ENCODE data around the gene WDFY3.

Gene WDFY3

DNA sequence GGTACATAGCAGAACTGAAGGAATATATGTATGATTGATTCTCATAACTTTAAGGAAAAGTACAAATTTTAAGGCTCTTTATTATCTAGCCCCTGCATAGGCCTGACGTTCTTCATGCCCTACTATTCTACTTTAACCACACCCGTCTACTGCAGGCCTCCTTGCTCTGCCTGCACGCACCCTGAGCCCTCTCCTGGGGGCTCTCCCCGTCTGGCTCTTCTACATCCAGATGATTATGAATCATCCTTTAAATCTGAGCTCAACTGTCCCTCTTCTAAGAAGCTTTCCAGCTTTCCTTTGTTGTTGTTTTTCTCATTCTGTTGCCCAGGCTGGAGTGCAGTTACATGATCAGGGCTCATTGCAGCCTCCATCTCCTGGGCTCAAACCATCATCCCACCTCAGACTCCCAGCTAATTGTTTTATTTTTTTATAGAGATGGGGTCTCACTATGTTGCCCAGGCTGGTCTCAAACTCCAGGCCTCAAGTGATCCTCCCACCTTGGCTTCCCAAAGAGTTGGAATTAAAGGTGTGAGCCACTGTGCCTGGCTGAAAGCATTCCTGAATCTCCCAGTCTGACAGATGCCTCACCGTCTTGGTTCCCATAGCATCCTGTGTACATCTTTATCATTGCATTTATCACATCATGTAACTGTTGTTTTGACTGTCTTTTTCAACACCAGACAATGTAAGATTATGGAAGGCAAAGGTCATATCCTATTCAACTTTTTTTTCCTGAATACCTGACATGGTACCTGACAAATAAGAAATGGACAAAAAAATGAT, 89.2 kb downstream of the WDFY3 start:
- peak overlapping the region; percentile 62 for H3K4me2 ChIP-seq (ENCODE audit: low read length)
- H3K9ac ChIP-seq (ENCODE audit: low read depth, low read length), result peak overlapping the region; percentile 66
- no peaks in the 10 kb centered on the region for H3K9me3 ChIP-seq (replicated peaks; ENCODE audit: low read length)
- H3K4me3 ChIP-seq (ENCODE audit: low read length), result no peak overlapping the region
- no peaks in the 10 kb centered on the region for H3K27me3 ChIP-seq (ENCODE audit: control insufficient read depth, insufficient read depth, low read length)
- peaks cover 36% of the 10 kb centered on the region for H3K4me1 ChIP-seq (ENCODE audit: control insufficient read depth, insufficient read depth, low read length)
- no peaks in the 10 kb centered on the region for H3K36me3 ChIP-seq (ENCODE audit: insufficient read depth, low read length)

DNA sequence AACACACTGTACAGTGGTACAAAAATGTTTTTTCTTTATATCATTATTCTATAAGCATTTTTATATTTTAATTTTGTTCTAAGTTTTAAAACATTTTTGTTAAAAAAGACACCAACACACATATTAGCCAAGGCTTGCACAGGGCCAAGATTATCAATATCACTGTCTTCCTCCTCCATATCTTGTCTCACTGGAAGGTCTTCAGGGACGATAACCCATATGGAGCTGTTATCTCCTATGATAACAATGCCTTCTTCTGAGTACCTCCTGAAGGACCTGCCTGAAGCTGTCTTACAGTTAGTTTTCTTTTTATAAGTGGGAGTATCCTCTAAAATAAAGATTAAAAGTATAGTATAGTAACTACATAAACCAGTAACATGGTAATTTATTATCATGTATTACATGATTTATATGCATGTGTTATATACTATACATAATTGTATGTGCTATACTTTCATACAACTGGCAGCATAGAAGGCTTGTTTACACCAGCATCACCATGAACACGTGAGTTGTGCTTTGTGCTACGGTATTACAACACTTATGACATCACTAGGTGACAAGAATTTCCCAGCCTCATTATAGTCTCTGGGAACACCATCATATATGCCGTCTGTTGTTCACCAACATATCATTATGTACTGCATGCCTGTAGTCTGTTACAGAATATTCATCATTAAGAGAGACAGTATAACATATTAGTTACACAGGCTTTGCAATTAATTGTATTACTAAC, 90.7 kb downstream of the WDFY3 start:
- Histone ChIP-seq H3K36me3 (ENCODE audit: insufficient read depth, low read length) (no peaks in the 10 kb centered on the region), H3K9ac (ENCODE audit: low read depth, low read length) (no peak overlapping the region), H3K4me1 (ENCODE audit: control insufficient read depth, insufficient read depth, low read length) (peaks cover 43% of the 10 kb centered on the region), H3K4me2 (ENCODE audit: low read length) (no peak overlapping the region), H3K4me3 (ENCODE audit: low read length) (no peak overlapping the region), H3K27me3 (ENCODE audit: control insufficient read depth, insufficient read depth, low read length) (no peaks in the 10 kb centered on the region), H3K9me3 (replicated peaks; ENCODE audit: low read length) (no peaks in the 10 kb centered on the region)

DNA sequence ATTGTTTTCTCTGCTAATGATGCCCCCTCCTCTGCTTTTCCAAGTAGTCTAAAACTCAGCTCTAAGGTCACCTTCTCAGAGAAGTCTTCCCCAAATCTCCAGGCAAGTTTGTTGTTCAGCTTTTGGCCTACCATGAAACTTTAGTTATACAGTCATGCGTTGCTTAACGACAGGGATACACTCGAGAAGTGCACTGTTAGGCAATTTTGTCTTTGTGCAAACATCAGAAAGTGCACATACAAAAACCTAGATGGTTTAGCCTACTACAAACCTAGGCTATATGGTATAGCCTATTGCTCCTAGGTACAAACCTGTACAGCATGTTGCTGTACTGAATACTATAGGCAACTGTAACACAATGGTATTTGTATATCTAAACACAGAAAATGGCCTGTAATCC, 91.9 kb downstream of the WDFY3 start:
- no peak overlapping the region for H3K4me2 ChIP-seq (ENCODE audit: low read length)
- no peak overlapping the region for H3K4me3 ChIP-seq (ENCODE audit: low read length)
- peaks cover 45% of the 10 kb centered on the region for H3K4me1 ChIP-seq (ENCODE audit: control insufficient read depth, insufficient read depth, low read length)
- no peaks in the 10 kb centered on the region for H3K27me3 ChIP-seq (ENCODE audit: control insufficient read depth, insufficient read depth, low read length)
- no peaks in the 10 kb centered on the region for H3K36me3 ChIP-seq (ENCODE audit: insufficient read depth, low read length)
- no peaks in the 10 kb centered on the region for H3K9me3 ChIP-seq (replicated peaks; ENCODE audit: low read length)
- no peak overlapping the region for H3K9ac ChIP-seq (ENCODE audit: low read depth, low read length)

DNA sequence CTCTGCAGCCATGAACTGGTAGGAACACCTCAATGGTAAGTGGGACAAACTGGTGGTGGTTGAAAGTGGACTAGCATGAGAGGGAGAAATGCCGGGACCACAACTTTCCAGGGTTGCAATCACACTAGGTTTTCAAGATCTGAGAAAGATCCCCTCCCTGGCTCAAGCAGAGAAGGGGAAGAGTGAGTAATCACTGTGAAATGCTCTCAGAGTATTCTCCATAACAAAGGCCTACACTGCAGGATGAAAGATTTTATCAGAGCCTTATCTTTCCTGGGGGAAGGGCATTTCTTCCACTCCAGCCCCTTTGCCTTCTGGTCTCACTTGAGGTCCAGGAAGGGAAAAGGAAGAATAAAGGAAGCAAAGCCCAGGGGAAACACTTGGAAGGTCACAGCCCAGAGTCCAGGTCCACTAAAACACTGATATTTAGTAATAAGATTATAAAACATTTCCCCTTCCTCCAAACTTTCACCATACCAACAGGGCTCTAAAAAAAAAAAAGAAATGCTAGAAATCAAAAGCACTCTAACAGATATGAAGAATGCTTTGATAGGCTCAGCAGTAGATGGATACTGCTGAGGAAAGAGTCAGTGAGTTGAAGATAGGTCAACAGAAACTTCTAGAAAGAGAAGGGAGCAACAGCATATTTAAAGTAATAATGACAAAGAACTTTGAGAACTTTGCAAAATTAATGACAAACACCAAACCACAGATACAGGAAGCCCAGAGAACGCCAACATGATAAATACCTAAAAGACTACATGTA, 95.9 kb downstream of the WDFY3 start:
- H3K4me3 ChIP-seq (ENCODE audit: low read length), result peak overlapping the region; percentile 29

DNA sequence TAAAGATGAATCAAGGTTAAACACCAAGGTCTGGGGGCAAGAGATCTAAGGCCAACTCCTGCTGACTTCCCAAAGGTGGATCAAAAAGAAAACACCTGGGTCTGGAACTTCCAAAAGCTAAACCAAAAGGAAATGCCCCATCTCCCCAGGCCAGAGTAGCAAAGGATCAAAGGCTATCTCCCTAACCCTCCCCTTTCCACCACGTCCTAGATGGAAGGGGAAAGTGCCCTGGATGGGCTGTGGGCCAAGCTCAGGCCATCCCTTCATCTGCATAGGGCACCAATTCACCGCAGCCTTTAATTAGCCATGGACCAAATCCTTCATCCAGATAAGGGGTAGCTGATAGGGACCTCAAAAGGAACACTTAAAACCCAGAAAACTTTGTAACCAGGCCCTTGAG, 100.2 kb downstream of the WDFY3 start:
- no peak overlapping the region for H3K4me2 ChIP-seq (ENCODE audit: low read length)
- no peaks in the 10 kb centered on the region for H3K36me3 ChIP-seq (ENCODE audit: insufficient read depth, low read length)

More for the DNA sequence above, 95.9 kb downstream of the WDFY3 start:
- Histone ChIP-seq H3K36me3 (ENCODE audit: insufficient read depth, low read length) (no peaks in the 10 kb centered on the region), H3K27me3 (ENCODE audit: control insufficient read depth, insufficient read depth, low read length) (no peaks in the 10 kb centered on the region), H3K4me1 (ENCODE audit: control insufficient read depth, insufficient read depth, low read length) (peaks cover 15% of the 10 kb centered on the region), H3K4me2 (ENCODE audit: low read length) (peak overlapping the region; percentile 41), H3K9ac (ENCODE audit: low read depth, low read length) (no peak overlapping the region), H3K9me3 (replicated peaks; ENCODE audit: low read length) (no peaks in the 10 kb centered on the region)

DNA sequence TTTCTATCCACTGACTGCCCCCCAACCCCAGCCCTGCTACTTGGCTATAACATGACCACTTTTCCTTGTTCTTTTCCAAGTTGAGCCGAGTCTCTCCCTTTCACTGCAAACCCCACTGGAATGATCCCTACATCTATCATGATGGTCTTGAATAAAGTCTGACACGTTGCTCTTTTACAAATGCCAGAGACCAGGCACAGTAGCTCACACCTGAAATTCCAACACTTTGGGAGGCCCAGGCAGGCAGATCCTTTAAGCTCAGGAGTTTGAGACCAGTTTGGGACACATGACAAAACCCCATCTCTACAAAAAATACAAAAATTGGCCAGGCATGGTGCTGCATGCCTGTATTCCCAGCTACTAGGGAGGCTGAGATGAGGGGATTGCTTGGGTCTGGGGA, 100.9 kb downstream of the WDFY3 start:
- H3K36me3 ChIP-seq (ENCODE audit: insufficient read depth, low read length), result no peaks in the 10 kb centered on the region
- no peak overlapping the region for H3K4me2 ChIP-seq (ENCODE audit: low read length)
- no peaks in the 10 kb centered on the region for H3K27me3 ChIP-seq (ENCODE audit: control insufficient read depth, insufficient read depth, low read length)
- H3K4me3 ChIP-seq (ENCODE audit: low read length), result no peak overlapping the region
- no peaks in the 10 kb centered on the region for H3K9me3 ChIP-seq (replicated peaks; ENCODE audit: low read length)
- no peak overlapping the region for H3K9ac ChIP-seq (ENCODE audit: low read depth, low read length)
- peaks cover 7% of the 10 kb centered on the region for H3K4me1 ChIP-seq (ENCODE audit: control insufficient read depth, insufficient read depth, low read length)

More for the DNA sequence above, 100.2 kb downstream of the WDFY3 start:
- Histone ChIP-seq H3K4me3 (ENCODE audit: low read length) (no peak overlapping the region), H3K9ac (ENCODE audit: low read depth, low read length) (no peak overlapping the region), H3K9me3 (replicated peaks; ENCODE audit: low read length) (no peaks in the 10 kb centered on the region), H3K27me3 (ENCODE audit: control insufficient read depth, insufficient read depth, low read length) (no peaks in the 10 kb centered on the region), H3K4me1 (ENCODE audit: control insufficient read depth, insufficient read depth, low read length) (peaks cover 14% of the 10 kb centered on the region)

DNA sequence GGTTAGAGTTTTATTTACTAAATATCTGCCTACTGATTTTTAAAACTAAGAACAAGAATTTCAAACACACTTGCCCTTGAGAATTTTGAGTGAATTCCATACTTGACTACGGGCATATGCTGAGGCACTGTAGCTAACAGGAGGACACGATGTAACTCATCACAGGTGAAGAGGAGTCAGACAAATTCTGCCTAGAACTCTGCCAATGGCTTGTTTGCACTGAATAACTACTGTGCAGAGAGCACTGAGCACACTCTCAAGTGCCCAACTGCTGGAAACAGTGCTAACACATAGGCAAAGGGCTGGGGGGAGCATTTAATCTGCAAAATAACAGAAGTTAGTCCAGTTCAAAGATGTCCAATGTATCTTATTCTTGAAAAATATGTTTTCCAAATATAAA, 104.4 kb downstream of the WDFY3 start:
- Histone ChIP-seq H3K9me3 (replicated peaks; ENCODE audit: low read length) (no peaks in the 10 kb centered on the region), H3K36me3 (ENCODE audit: insufficient read depth, low read length) (peaks cover 18% of the 10 kb centered on the region), H3K4me1 (ENCODE audit: control insufficient read depth, insufficient read depth, low read length) (no peaks in the 10 kb centered on the region), H3K9ac (ENCODE audit: low read depth, low read length) (no peak overlapping the region), H3K4me3 (ENCODE audit: low read length) (no peak overlapping the region), H3K27me3 (ENCODE audit: control insufficient read depth, insufficient read depth, low read length) (no peaks in the 10 kb centered on the region), H3K4me2 (ENCODE audit: low read length) (no peak overlapping the region)

DNA sequence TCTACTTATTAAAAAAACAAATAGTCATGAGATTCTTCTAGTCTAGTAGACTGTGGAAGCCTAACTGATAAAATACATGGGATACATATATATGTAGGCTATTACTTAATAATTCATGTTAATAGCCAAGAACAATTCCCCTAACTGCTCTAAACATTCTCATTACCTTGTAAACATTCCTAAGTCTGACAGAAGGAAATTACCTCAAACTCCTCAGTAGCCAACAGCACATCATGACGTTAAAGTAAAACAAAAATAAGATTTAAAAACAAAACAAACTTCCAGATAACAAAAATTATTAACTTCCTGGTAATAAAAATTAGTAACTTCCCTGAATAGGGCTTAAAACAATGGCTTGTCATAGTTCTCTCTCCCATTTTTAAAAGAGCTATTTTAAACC, 109.2 kb downstream of the WDFY3 start:
- Histone ChIP-seq H3K36me3 (ENCODE audit: insufficient read depth, low read length) (peaks cover 18% of the 10 kb centered on the region), H3K4me2 (ENCODE audit: low read length) (no peak overlapping the region), H3K4me3 (ENCODE audit: low read length) (no peak overlapping the region), H3K4me1 (ENCODE audit: control insufficient read depth, insufficient read depth, low read length) (peaks cover 4% of the 10 kb centered on the region), H3K27me3 (ENCODE audit: control insufficient read depth, insufficient read depth, low read length) (no peaks in the 10 kb centered on the region), H3K9me3 (replicated peaks; ENCODE audit: low read length) (no peaks in the 10 kb centered on the region), H3K9ac (ENCODE audit: low read depth, low read length) (no peak overlapping the region)

DNA sequence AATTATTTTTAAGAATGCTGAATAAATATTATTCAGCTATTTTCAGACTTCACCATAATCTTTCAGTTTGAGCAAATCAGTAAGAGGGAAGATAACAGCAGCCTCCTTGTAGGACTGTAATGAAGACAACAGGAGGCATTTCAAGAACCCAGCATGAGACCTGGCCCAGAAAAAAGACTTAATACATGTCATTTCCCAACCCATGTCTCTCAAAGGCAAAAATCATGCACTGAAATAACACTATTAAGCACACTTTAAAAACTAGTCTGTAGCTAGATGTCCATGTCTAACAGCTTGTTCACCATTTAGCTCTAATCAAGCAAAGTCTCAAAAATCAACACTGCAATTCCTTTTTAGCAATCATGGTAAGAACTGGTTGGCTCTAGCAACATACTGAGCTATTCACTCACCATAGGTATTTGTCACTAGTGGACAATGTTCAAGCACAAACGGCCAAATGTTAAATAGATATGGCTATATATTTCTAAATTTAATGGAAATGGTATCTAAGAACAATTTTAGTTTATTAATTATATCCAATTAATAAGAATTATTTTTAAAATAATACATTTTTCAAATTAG, 109.9 kb downstream of the WDFY3 start:
- Histone ChIP-seq H3K4me3 (ENCODE audit: low read length) (no peak overlapping the region), H3K9me3 (replicated peaks; ENCODE audit: low read length) (no peaks in the 10 kb centered on the region), H3K9ac (ENCODE audit: low read depth, low read length) (no peak overlapping the region), H3K4me1 (ENCODE audit: control insufficient read depth, insufficient read depth, low read length) (peaks cover 9% of the 10 kb centered on the region), H3K36me3 (ENCODE audit: insufficient read depth, low read length) (peaks cover 18% of the 10 kb centered on the region), H3K27me3 (ENCODE audit: control insufficient read depth, insufficient read depth, low read length) (no peaks in the 10 kb centered on the region), H3K4me2 (ENCODE audit: low read length) (no peak overlapping the region)

DNA sequence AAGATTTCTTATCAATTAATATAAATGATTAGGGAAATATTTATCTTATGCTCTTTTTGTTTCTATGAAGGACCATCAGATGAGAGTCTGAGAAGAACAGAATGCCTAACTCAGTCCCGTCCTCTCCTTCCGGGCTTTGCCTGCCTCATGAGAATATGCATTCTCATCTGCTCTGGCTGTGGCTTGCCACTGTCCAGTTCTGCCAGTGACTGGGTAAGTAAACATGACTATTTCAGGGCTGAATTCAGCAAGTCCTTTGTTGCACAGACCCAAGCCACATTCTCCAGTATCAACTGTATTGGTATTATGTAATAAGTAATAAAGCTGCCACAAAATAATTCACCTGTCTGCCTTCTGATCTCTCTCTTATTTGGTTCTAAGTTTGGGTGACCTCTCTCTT, 110.7 kb downstream of the WDFY3 start:
- H3K27me3 ChIP-seq (ENCODE audit: control insufficient read depth, insufficient read depth, low read length), result no peaks in the 10 kb centered on the region
- peaks cover 9% of the 10 kb centered on the region for H3K4me1 ChIP-seq (ENCODE audit: control insufficient read depth, insufficient read depth, low read length)
- H3K4me2 ChIP-seq (ENCODE audit: low read length), result no peak overlapping the region
- H3K9ac ChIP-seq (ENCODE audit: low read depth, low read length), result no peak overlapping the region
- H3K4me3 ChIP-seq (ENCODE audit: low read length), result no peak overlapping the region
- no peaks in the 10 kb centered on the region for H3K9me3 ChIP-seq (replicated peaks; ENCODE audit: low read length)
- H3K36me3 ChIP-seq (ENCODE audit: insufficient read depth, low read length), result peaks cover 18% of the 10 kb centered on the region

DNA sequence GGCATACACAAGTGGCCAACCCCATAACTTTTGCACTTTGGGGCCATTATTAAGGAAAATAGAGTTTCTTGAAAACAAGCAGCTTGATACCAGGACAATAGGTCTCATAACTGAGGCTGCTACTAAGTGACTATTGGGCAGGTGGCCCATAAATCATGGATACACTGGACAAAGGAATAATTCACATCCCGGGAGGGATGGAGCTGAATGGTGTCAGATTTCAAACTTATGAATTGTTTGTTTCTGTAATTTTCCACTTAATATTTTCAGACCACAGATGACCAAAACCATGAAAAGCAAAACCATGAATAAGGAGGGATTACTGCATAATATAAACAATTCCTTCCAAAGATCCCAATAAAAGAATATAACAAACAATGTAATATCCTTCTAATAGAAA, 114.4 kb downstream of the WDFY3 start:
- peaks cover 9% of the 10 kb centered on the region for H3K4me1 ChIP-seq (ENCODE audit: control insufficient read depth, insufficient read depth, low read length)
- no peaks in the 10 kb centered on the region for H3K27me3 ChIP-seq (ENCODE audit: control insufficient read depth, insufficient read depth, low read length)
- no peak overlapping the region for H3K4me3 ChIP-seq (ENCODE audit: low read length)
- H3K9ac ChIP-seq (ENCODE audit: low read depth, low read length), result no peak overlapping the region
- H3K36me3 ChIP-seq (ENCODE audit: insufficient read depth, low read length), result peaks cover 11% of the 10 kb centered on the region
- H3K4me2 ChIP-seq (ENCODE audit: low read length), result no peak overlapping the region
- no peaks in the 10 kb centered on the region for H3K9me3 ChIP-seq (replicated peaks; ENCODE audit: low read length)
